ENCODE results near the gene FBLN5.

GRCh38 chr14:91885113-91885712 is 62.3 kb downstream of the FBLN5 start:
- TF ChIP-seq CTCF (IDR thresholded peaks at IDR 0.05; ENCODE audit: low read length) (no peak), EZH2 (IDR thresholded peaks at IDR 0.05; ENCODE audit: borderline replicate concordance, low read length) (no peak)

Measured in OCI-LY1 (cell line).